WTC11 (cell line): ENCODE measurements around the gene CCDC121. TPM values are rescaled to one million over a fixed set of nuclear protein-coding genes. Genes with fewer than 3 reads are reported as not detected.
A peak's percentile ranks its signal among the peaks of the same experiment; 100 is the strongest.

ENCODE experiments used
- CBFB ChIP-seq: sonication (generic); formaldehyde crosslinking; IDR thresholded peaks from 2 replicates; pipeline ENCODE4 v1.8.1; 2022; ENCODE audit warnings: mild to moderate bottlenecking, low read depth, missing genetic modification reagents
- CREM ChIP-seq: sonication (generic); formaldehyde crosslinking; IDR thresholded peaks from 2 replicates; pipeline ENCODE4 v1.8.1; 2022; ENCODE audit warnings: mild to moderate bottlenecking, missing genetic modification reagents, moderate library complexity
- ETV6 ChIP-seq: sonication (generic); formaldehyde crosslinking; IDR thresholded peaks from 2 replicates; pipeline ENCODE4 v1.8.1; 2022; ENCODE audit warnings: mild to moderate bottlenecking, missing genetic modification reagents
- FOXJ3 ChIP-seq: sonication (generic); formaldehyde crosslinking; IDR thresholded peaks from 2 replicates; pipeline ENCODE4 v1.9.0; 2021; ENCODE audit warnings: missing genetic modification reagents, mild to moderate bottlenecking, borderline replicate concordance
- FOXP1 ChIP-seq: sonication (generic); formaldehyde crosslinking; IDR thresholded peaks from 2 replicates; pipeline ENCODE4 v1.8.0; 2022; ENCODE audit warnings: missing genetic modification reagents, mild to moderate bottlenecking, moderate library complexity, borderline replicate concordance
- HMGA2 ChIP-seq: fragments of 250-450 bp; sonication (Bioruptor Pico); IDR thresholded peaks from 2 replicates; pipeline ENCODE4 v1.4.0; 2021; ENCODE audit warnings: mild to moderate bottlenecking, moderate library complexity
- IRF2 ChIP-seq: sonication (generic); formaldehyde crosslinking; IDR thresholded peaks from 2 replicates; pipeline ENCODE4 v1.8.0; 2022; ENCODE audit warnings: low read depth, missing genetic modification reagents, borderline replicate concordance
- JUN ChIP-seq: sonication (generic); formaldehyde crosslinking; IDR thresholded peaks from 2 replicates; pipeline ENCODE4 v1.8.0; 2023; ENCODE audit warnings: mild to moderate bottlenecking, missing genetic modification reagents
- MAX ChIP-seq: sonication (generic); formaldehyde crosslinking; IDR thresholded peaks from 2 replicates; pipeline ENCODE4 v1.8.0; 2022; ENCODE audit warnings: mild to moderate bottlenecking, missing genetic modification reagents
- MYBL2 ChIP-seq: sonication (generic); formaldehyde crosslinking; IDR thresholded peaks from 2 replicates; pipeline ENCODE4 v1.8.1; 2023; ENCODE audit warnings: mild to moderate bottlenecking, moderate library complexity, missing genetic modification reagents
- NFYB ChIP-seq: sonication (generic); formaldehyde crosslinking; conservative IDR thresholded peaks from 2 replicates; pipeline ENCODE4 v1.8.0; 2022; ENCODE audit warnings: low read depth, missing genetic modification reagents
- NR1H2 ChIP-seq: sonication (generic); formaldehyde crosslinking; IDR thresholded peaks from 2 replicates; pipeline ENCODE4 v1.9.0; 2021; ENCODE audit warnings: mild to moderate bottlenecking, moderate library complexity, missing genetic modification reagents
- SMAD3 ChIP-seq: sonication (generic); formaldehyde crosslinking; IDR thresholded peaks from 2 replicates; pipeline ENCODE4 v1.8.0; 2022; ENCODE audit warnings: missing genetic modification reagents, mild to moderate bottlenecking, borderline replicate concordance
- SOX15 ChIP-seq: fragments of 250-450 bp; sonication (Bioruptor Pico); IDR thresholded peaks from 2 replicates; pipeline ENCODE4 v1.9.0; 2021; ENCODE audit warnings: mild to moderate bottlenecking
- TEAD1 ChIP-seq: sonication (generic); formaldehyde crosslinking; IDR thresholded peaks from 2 replicates; pipeline ENCODE4 v1.8.0; 2022; ENCODE audit warnings: mild to moderate bottlenecking, missing genetic modification reagents
- ZBTB21 ChIP-seq: sonication (generic); formaldehyde crosslinking; IDR thresholded peaks from 2 replicates; pipeline ENCODE4 v1.8.1; 2023; ENCODE audit warnings: mild to moderate bottlenecking, missing genetic modification reagents, borderline replicate concordance
- ZNF232 ChIP-seq: sonication (generic); formaldehyde crosslinking; IDR thresholded peaks from 2 replicates; pipeline ENCODE4 v1.8.0; 2022; ENCODE audit warnings: mild to moderate bottlenecking, missing genetic modification reagents
- ZNF263 ChIP-seq: sonication (generic); formaldehyde crosslinking; IDR thresholded peaks from 2 replicates; pipeline ENCODE4 v1.8.1; 2022; ENCODE audit warnings: low read depth, mild to moderate bottlenecking, moderate library complexity, missing genetic modification reagents
- ZNF423 ChIP-seq: fragments of 250-450 bp; sonication (Bioruptor Pico); IDR thresholded peaks from 2 replicates; pipeline ENCODE4 v2.1.2; 2022; ENCODE audit warnings: mild to moderate bottlenecking, moderate library complexity
- ZNF512 ChIP-seq: sonication (generic); formaldehyde crosslinking; IDR thresholded peaks from 2 replicates; pipeline ENCODE4 v1.8.1; 2022; ENCODE audit warnings: missing genetic modification reagents, borderline replicate concordance
- total RNA-seq: library from RNA; stranded (reverse); gene quantifications from 3 replicates; pipeline ENCODE4 v1.2.3, GENCODE V29; 2021
- TF ChIP-seq, protein P1 (sequence below): fragments of 250-450 bp; sonication (Bioruptor Pico); IDR thresholded peaks from 2 replicates; pipeline ENCODE4 v1.8.0; 2021; ENCODE audit warnings: mild to moderate bottlenecking
- TF ChIP-seq, protein P2 (sequence below): sonication (generic); formaldehyde crosslinking; IDR thresholded peaks from 2 replicates; pipeline ENCODE4 v1.8.1; 2023; ENCODE audit warnings: mild to moderate bottlenecking, missing genetic modification reagents
- TF ChIP-seq, protein P3 (sequence below): sonication (generic); formaldehyde crosslinking; IDR thresholded peaks from 2 replicates; pipeline ENCODE4 v1.8.1; 2022; ENCODE audit warnings: low read depth, mild to moderate bottlenecking, moderate library complexity, missing genetic modification reagents, borderline replicate concordance
- TF ChIP-seq, protein P4 (sequence below): sonication (generic); formaldehyde crosslinking; IDR thresholded peaks from 2 replicates; pipeline ENCODE4 v1.8.0; 2022; ENCODE audit warnings: mild to moderate bottlenecking, missing genetic modification reagents
- TF ChIP-seq, protein P5 (sequence below): sonication (generic); formaldehyde crosslinking; IDR thresholded peaks from 2 replicates; pipeline ENCODE4 v1.8.1; 2023; ENCODE audit warnings: mild to moderate bottlenecking, missing genetic modification reagents, moderate library complexity
- TF ChIP-seq, protein P6 (sequence below): sonication (generic); formaldehyde crosslinking; IDR thresholded peaks from 2 replicates; pipeline ENCODE4 v1.8.1; 2022; ENCODE audit warnings: mild to moderate bottlenecking, missing genetic modification reagents, moderate library complexity, borderline replicate concordance

CCDC121 gene
- total RNA-seq, 1 experiment from 2014 or later = 2.0 TPM

- TF ChIP-seq MAX (CRISPR knock-in tag) = peak; percentile 55; the same call in 1 of the 2 replicates
- TF ChIP-seq, protein P1, sequence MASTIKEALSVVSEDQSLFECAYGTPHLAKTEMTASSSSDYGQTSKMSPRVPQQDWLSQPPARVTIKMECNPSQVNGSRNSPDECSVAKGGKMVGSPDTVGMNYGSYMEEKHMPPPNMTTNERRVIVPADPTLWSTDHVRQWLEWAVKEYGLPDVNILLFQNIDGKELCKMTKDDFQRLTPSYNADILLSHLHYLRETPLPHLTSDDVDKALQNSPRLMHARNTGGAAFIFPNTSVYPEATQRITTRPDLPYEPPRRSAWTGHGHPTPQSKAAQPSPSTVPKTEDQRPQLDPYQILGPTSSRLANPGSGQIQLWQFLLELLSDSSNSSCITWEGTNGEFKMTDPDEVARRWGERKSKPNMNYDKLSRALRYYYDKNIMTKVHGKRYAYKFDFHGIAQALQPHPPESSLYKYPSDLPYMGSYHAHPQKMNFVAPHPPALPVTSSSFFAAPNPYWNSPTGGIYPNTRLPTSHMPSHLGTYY = no peak
- TF ChIP-seq, protein P2, sequence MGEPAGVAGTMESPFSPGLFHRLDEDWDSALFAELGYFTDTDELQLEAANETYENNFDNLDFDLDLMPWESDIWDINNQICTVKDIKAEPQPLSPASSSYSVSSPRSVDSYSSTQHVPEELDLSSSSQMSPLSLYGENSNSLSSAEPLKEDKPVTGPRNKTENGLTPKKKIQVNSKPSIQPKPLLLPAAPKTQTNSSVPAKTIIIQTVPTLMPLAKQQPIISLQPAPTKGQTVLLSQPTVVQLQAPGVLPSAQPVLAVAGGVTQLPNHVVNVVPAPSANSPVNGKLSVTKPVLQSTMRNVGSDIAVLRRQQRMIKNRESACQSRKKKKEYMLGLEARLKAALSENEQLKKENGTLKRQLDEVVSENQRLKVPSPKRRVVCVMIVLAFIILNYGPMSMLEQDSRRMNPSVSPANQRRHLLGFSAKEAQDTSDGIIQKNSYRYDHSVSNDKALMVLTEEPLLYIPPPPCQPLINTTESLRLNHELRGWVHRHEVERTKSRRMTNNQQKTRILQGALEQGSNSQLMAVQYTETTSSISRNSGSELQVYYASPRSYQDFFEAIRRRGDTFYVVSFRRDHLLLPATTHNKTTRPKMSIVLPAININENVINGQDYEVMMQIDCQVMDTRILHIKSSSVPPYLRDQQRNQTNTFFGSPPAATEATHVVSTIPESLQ (CRISPR knock-in tag) = no peak
- TF ChIP-seq TEAD1 (CRISPR knock-in tag) = peak; percentile 57; the same call in 1 of the 2 replicates
- TF ChIP-seq FOXJ3 (CRISPR knock-in tag) = no peak
- no peak for TF ChIP-seq ZBTB21
- TF ChIP-seq SOX15 (CRISPR knock-in tag) = no peak
- TF ChIP-seq FOXP1 (CRISPR knock-in tag) = peak; percentile 82
- TF ChIP-seq IRF2 = no peak
- TF ChIP-seq, protein P3, sequence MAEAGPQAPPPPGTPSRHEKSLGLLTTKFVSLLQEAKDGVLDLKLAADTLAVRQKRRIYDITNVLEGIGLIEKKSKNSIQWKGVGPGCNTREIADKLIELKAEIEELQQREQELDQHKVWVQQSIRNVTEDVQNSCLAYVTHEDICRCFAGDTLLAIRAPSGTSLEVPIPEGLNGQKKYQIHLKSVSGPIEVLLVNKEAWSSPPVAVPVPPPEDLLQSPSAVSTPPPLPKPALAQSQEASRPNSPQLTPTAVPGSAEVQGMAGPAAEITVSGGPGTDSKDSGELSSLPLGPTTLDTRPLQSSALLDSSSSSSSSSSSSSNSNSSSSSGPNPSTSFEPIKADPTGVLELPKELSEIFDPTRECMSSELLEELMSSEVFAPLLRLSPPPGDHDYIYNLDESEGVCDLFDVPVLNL = no peak
- no peak for TF ChIP-seq ZNF263 (CRISPR knock-in tag)
- TF ChIP-seq CBFB = no peak
- TF ChIP-seq ZNF232 (CRISPR knock-in tag) = peak; percentile 93; the same call in 1 of the 2 replicates
- TF ChIP-seq MYBL2 (CRISPR knock-in tag) = 0 out of 2 replicates have a peak, but pooled peaks have one; percentile 44
- no peak for TF ChIP-seq NFYB (CRISPR knock-in tag)
- TF ChIP-seq ZNF423 = no peak
- TF ChIP-seq, protein P4, sequence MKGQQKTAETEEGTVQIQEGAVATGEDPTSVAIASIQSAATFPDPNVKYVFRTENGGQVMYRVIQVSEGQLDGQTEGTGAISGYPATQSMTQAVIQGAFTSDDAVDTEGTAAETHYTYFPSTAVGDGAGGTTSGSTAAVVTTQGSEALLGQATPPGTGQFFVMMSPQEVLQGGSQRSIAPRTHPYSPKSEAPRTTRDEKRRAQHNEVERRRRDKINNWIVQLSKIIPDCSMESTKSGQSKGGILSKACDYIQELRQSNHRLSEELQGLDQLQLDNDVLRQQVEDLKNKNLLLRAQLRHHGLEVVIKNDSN (CRISPR knock-in tag) = peak; percentile 23; the same call in 1 of the 2 replicates
- 0 out of 2 replicates have a peak, but pooled peaks have one; percentile 59 for TF ChIP-seq CREM (CRISPR knock-in tag)
- TF ChIP-seq, protein P5, sequence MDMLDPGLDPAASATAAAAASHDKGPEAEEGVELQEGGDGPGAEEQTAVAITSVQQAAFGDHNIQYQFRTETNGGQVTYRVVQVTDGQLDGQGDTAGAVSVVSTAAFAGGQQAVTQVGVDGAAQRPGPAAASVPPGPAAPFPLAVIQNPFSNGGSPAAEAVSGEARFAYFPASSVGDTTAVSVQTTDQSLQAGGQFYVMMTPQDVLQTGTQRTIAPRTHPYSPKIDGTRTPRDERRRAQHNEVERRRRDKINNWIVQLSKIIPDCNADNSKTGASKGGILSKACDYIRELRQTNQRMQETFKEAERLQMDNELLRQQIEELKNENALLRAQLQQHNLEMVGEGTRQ (CRISPR knock-in tag) = 0 out of 2 replicates have a peak, but pooled peaks have one; percentile 10
- peak; percentile 81 for TF ChIP-seq ETV6 (CRISPR knock-in tag)
- no peak for TF ChIP-seq HMGA2
- TF ChIP-seq NR1H2 (CRISPR knock-in tag) = no peak
- TF ChIP-seq JUN = no peak
- TF ChIP-seq, protein P6, sequence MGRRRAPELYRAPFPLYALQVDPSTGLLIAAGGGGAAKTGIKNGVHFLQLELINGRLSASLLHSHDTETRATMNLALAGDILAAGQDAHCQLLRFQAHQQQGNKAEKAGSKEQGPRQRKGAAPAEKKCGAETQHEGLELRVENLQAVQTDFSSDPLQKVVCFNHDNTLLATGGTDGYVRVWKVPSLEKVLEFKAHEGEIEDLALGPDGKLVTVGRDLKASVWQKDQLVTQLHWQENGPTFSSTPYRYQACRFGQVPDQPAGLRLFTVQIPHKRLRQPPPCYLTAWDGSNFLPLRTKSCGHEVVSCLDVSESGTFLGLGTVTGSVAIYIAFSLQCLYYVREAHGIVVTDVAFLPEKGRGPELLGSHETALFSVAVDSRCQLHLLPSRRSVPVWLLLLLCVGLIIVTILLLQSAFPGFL = 0 out of 2 replicates have a peak, but pooled peaks have one; percentile 53
- TF ChIP-seq SMAD3 (CRISPR knock-in tag) = peak; percentile 70; the same call in 1 of the 2 replicates
- TF ChIP-seq ZNF512 = 0 out of 2 replicates have a peak, but pooled peaks have one; percentile 43
These were observed at the start of gene CCDC121, which contains the start of gene GPN1 (continued) for GRCh38 chr2:27628767-27629709.
